ENCODE data around the gene CD163L1.

The CD163L1 gene

DNA sequence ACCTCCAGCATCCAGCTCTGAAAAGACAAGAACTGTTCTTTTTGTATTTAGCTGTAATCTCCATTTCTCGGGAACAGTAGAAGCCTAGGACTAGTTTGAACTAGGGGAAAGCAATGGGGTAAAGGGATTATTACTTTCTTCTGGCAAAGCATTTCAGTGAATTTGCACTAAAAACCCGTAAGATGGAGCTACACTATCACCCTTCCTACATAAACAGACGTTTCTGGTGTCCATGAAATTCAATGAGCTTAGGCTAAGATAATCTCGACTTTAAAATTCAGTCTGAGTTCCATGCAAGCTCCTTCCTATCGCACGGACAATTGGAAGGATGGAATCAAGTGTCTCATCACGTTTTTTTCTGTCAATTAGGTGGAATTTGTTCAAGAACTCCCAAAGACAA lies 116.0 kb downstream of the CD163L1 start:
- Histone ChIP-seq H3K36me3 (ENCODE audit: insufficient read depth, low read length) (no peaks in the 10 kb centered on the region), H2AFZ (ENCODE audit: low read depth, low read length) (no peak overlapping the region), H4K20me1 (ENCODE audit: insufficient read depth, low read length) (no peaks in the 10 kb centered on the region), H3K79me2 (ENCODE audit: insufficient read depth, low read length) (no peaks in the 10 kb centered on the region), H3K4me3 (ENCODE audit: low read depth in 1 of 2, low read length in 2 of 2) (no peak overlapping the region), H3K4me2 (ENCODE audit: insufficient read depth, low read length) (no peak overlapping the region), H3K9ac (ENCODE audit: low read depth, low read length) (no peak overlapping the region), H3K27me3 (ENCODE audit: insufficient read depth, low read length, poor library complexity) (peaks cover 9% of the 10 kb centered on the region), H3K9me3 (ENCODE audit: insufficient read depth, low read length, severe bottlenecking) (no peaks in the 10 kb centered on the region), H3K27ac (ENCODE audit: low read length) (no peak overlapping the region), H3K4me1 (ENCODE audit: insufficient read depth, low read length) (no peaks in the 10 kb centered on the region)
- ATAC-seq (ENCODE audit: insufficient read depth, low read depth) = no peak
- TF ChIP-seq, protein P1, sequence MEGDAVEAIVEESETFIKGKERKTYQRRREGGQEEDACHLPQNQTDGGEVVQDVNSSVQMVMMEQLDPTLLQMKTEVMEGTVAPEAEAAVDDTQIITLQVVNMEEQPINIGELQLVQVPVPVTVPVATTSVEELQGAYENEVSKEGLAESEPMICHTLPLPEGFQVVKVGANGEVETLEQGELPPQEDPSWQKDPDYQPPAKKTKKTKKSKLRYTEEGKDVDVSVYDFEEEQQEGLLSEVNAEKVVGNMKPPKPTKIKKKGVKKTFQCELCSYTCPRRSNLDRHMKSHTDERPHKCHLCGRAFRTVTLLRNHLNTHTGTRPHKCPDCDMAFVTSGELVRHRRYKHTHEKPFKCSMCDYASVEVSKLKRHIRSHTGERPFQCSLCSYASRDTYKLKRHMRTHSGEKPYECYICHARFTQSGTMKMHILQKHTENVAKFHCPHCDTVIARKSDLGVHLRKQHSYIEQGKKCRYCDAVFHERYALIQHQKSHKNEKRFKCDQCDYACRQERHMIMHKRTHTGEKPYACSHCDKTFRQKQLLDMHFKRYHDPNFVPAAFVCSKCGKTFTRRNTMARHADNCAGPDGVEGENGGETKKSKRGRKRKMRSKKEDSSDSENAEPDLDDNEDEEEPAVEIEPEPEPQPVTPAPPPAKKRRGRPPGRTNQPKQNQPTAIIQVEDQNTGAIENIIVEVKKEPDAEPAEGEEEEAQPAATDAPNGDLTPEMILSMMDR (IDR thresholded peaks at IDR 0.05; ENCODE audit: borderline replicate concordance, extremely low read depth, low read length, poor library complexity, severe bottlenecking) = no peak
- TF ChIP-seq EZH2 (IDR thresholded peaks at IDR 0.05; ENCODE audit: borderline replicate concordance, low read depth, low read length, severe bottlenecking) = no peak
- DNase-seq = no peak

DNA sequence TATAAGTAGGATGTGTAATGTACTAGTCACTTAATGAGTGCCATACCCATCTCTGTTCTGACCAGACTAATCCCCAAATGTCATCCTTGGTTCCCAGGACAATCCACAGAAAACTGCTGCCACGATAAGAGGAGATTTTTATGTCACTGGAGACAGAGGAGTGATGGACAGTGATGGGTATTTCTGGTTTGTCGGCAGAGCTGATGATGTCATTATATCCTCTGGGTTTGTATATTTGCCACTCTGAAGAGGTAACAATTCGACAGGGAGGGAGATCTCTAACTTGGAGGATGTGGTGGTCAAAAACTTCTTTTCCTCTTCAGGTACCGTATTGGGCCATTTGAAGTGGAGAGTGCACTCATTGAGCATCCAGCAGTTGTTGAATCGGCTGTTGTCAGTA lies 119.8 kb downstream of the CD163L1 start:
- Histone ChIP-seq H2AFZ (ENCODE audit: low read depth, low read length) (no peak overlapping the region), H3K4me3 (ENCODE audit: low read depth in 1 of 2, low read length in 2 of 2) (no peak overlapping the region), H3K9ac (ENCODE audit: low read depth, low read length) (no peak overlapping the region), H3K36me3 (ENCODE audit: insufficient read depth, low read length) (no peaks in the 10 kb centered on the region), H3K4me1 (ENCODE audit: insufficient read depth, low read length) (no peaks in the 10 kb centered on the region), H3K4me2 (ENCODE audit: insufficient read depth, low read length) (no peak overlapping the region), H4K20me1 (ENCODE audit: insufficient read depth, low read length) (no peaks in the 10 kb centered on the region), H3K27me3 (ENCODE audit: insufficient read depth, low read length, poor library complexity) (peaks cover 9% of the 10 kb centered on the region), H3K79me2 (ENCODE audit: insufficient read depth, low read length) (no peaks in the 10 kb centered on the region), H3K9me3 (ENCODE audit: insufficient read depth, low read length, severe bottlenecking) (no peaks in the 10 kb centered on the region), H3K27ac (ENCODE audit: low read length) (no peak overlapping the region)
- TF ChIP-seq, protein P1 (IDR thresholded peaks at IDR 0.05; ENCODE audit: borderline replicate concordance, extremely low read depth, low read length, poor library complexity, severe bottlenecking) = no peak
- no peak for TF ChIP-seq EZH2 (IDR thresholded peaks at IDR 0.05; ENCODE audit: borderline replicate concordance, low read depth, low read length, severe bottlenecking)
- ATAC-seq (ENCODE audit: insufficient read depth, low read depth) (no peak), DNase-seq (no peak)

DNA sequence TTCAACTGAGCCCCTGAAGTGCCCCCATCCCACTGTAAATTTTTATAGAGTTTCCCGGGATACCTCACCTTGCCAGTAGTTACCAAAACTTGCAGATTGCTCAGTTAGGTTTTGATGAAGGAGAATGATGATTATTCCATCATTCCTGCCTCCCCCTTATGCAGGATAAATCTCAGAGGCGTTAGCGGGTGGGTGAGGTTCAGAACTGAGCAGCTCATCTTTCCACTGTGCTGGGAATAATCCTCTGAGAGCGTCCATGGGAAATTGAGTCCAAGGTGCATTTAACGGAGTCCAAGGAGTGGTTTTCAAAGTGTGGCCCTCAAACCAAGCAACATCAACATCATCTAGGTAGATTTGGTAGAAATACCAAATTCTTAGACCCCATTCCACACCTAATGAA lies 121.4 kb downstream of the CD163L1 start:
- H3K27me3 ChIP-seq (ENCODE audit: insufficient read depth, low read length, poor library complexity) = peaks cover 7% of the 10 kb centered on the region
- H4K20me1 ChIP-seq (ENCODE audit: insufficient read depth, low read length) = no peaks in the 10 kb centered on the region
- no peak overlapping the region for H3K4me2 ChIP-seq (ENCODE audit: insufficient read depth, low read length)
- H3K27ac ChIP-seq (ENCODE audit: low read length) = no peak overlapping the region
- TF ChIP-seq EZH2 (IDR thresholded peaks at IDR 0.05; ENCODE audit: borderline replicate concordance, low read depth, low read length, severe bottlenecking) = no peak
- TF ChIP-seq, protein P1 (IDR thresholded peaks at IDR 0.05; ENCODE audit: borderline replicate concordance, extremely low read depth, low read length, poor library complexity, severe bottlenecking) = no peak
- H2AFZ ChIP-seq (ENCODE audit: low read depth, low read length) = no peak overlapping the region
- no peaks in the 10 kb centered on the region for H3K9me3 ChIP-seq (ENCODE audit: insufficient read depth, low read length, severe bottlenecking)
- H3K4me1 ChIP-seq (ENCODE audit: insufficient read depth, low read length) = no peaks in the 10 kb centered on the region
- H3K36me3 ChIP-seq (ENCODE audit: insufficient read depth, low read length) = no peaks in the 10 kb centered on the region
- no peak overlapping the region for H3K4me3 ChIP-seq (ENCODE audit: low read depth in 1 of 2, low read length in 2 of 2)
- no peak for DNase-seq
- no peak for ATAC-seq (ENCODE audit: insufficient read depth, low read depth)
- H3K79me2 ChIP-seq (ENCODE audit: insufficient read depth, low read length) = no peaks in the 10 kb centered on the region
- no peak overlapping the region for H3K9ac ChIP-seq (ENCODE audit: low read depth, low read length)

DNA sequence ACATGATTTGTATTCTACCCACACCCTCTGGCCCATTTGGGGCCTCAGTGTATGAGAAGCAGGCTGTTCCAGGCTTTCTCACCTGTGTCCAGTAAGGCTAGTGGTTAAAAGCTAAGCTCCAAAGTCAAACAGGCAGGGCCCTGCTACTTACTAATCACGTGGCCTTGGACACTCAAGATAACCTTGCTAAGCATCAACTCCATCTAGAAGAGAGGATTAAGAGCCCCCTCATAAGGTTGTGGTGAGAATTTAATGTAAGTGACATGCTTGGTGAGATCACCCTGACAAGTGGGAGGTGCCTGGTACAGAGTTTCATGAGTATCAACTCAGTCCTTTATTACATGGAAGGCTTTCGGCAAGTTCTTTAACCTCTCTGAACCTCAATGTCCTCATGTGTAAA lies 122.3 kb downstream of the CD163L1 start:
- H3K9me3 ChIP-seq (ENCODE audit: insufficient read depth, low read length, severe bottlenecking) = no peaks in the 10 kb centered on the region
- no peak overlapping the region for H3K4me3 ChIP-seq (ENCODE audit: low read depth in 1 of 2, low read length in 2 of 2)
- H3K4me1 ChIP-seq (ENCODE audit: insufficient read depth, low read length) = no peaks in the 10 kb centered on the region
- ATAC-seq (ENCODE audit: insufficient read depth, low read depth) (no peak), DNase-seq (no peak)
- H3K9ac ChIP-seq (ENCODE audit: low read depth, low read length) = no peak overlapping the region
- no peak overlapping the region for H2AFZ ChIP-seq (ENCODE audit: low read depth, low read length)
- no peaks in the 10 kb centered on the region for H3K27me3 ChIP-seq (ENCODE audit: insufficient read depth, low read length, poor library complexity)
- no peaks in the 10 kb centered on the region for H4K20me1 ChIP-seq (ENCODE audit: insufficient read depth, low read length)
- no peaks in the 10 kb centered on the region for H3K79me2 ChIP-seq (ENCODE audit: insufficient read depth, low read length)
- H3K36me3 ChIP-seq (ENCODE audit: insufficient read depth, low read length) = no peaks in the 10 kb centered on the region
- TF ChIP-seq EZH2 (IDR thresholded peaks at IDR 0.05; ENCODE audit: borderline replicate concordance, low read depth, low read length, severe bottlenecking) = no peak
- TF ChIP-seq, protein P1 (IDR thresholded peaks at IDR 0.05; ENCODE audit: borderline replicate concordance, extremely low read depth, low read length, poor library complexity, severe bottlenecking) = no peak
- H3K27ac ChIP-seq (ENCODE audit: low read length) = no peak overlapping the region
- no peak overlapping the region for H3K4me2 ChIP-seq (ENCODE audit: insufficient read depth, low read length)

Measured in DND-41 (cell line).